HG03432 (cell line): ENCODE results near the gene KAT2B.
A peak's percentile ranks its signal among the peaks of the same experiment; 100 is the strongest.
"Not testable (repeated sequence)": the region's sequence is repeated elsewhere in the genome, so short reads cannot be mapped to it uniquely, and the experiment has no call there.

ENCODE experiments used
- ATAC-seq: cut with Tn5 transposase; IDR thresholded peaks from one replicate; pipeline ENCODE4 v1.9.1; 2021; ENCODE audit warnings: mild to moderate bottlenecking, moderate library complexity; ENCODE audit not compliant: unreplicated experiment

KAT2B gene

DNA sequence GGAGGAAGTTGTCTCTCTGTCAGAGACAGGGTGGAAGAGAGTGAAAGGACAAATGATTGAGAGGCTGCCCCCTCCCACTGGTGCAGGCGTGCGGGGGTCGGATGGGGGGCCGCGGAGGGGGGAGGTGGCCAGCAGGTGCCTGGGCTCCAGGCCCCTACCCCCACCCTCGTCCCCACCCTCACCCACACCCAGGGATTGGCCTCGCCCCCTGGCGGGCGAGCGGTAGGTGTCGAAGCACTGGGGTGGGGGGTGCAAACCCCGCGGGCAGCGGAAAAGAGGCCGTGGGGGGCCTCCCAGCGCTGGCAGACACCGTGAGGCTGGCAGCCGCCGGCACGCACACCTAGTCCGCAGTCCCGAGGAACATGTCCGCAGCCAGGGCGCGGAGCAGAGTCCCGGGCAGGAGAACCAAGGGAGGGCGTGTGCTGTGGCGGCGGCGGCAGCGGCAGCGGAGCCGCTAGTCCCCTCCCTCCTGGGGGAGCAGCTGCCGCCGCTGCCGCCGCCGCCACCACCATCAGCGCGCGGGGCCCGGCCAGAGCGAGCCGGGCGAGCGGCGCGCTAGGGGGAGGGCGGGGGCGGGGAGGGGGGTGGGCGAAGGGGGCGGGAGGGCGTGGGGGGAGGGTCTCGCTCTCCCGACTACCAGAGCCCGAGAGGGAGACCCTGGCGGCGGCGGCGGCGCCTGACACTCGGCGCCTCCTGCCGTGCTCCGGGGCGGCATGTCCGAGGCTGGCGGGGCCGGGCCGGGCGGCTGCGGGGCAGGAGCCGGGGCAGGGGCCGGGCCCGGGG is at the start of gene KAT2B:
TSS of gene KAT2B (plus strand) at position 682 of the 783 bp plus-strand sequence. CDS start at position 714, 32 bp downstream.
- ATAC-seq = peak; percentile 63

- ATAC-seq = no peak
These were observed 45.5 kb upstream of the KAT2B start for GRCh38 chr3:19994796-19995195.

DNA sequence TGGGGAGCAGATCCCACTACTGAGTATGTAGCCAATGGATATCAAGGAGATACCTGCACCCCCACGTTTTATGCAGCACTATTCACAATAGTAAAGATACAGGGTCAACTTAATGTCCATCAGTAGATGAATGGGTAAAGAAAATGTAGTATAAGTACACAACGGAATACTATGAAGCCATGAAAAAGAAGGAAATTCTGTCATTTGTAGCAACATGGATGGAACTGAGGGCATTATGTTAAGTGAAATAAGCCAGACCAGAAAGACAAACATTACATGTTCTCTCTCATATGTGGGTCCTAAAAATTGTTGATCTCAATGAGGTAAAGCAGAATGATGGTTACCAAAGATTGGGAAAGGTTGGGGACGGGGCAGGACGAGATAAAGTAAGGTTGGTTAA is 42.7 kb upstream of the KAT2B start:
- no peak for ATAC-seq

- ATAC-seq = no peak
These were observed 38.3 kb upstream of the KAT2B start for GRCh38 chr3:20001932-20002331.

GRCh38 chr3:20007960-20008359 is 32.3 kb upstream of the KAT2B start:
- no peak for ATAC-seq

- ATAC-seq = no peak
These were observed 31.6 kb upstream of the KAT2B start for GRCh38 chr3:20008646-20009045.

DNA sequence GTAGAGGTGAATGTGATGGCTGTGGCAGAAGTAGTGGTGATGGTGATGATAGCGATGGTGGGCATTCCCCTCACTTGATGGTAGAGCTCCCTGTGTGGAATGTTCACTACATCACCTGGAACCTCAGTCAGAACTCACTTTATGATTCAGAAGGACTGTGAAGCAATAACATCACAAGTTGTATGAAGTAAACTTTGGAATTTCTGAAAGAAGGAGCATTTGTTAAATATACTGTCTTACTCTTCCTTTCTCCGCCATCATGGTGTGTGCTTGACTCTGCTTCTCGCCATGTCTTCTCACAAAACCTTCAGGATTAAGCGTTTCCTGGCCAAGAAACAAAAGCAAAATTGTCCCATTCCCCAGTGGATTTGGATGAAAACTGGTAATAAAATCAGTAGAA is 28.1 kb upstream of the KAT2B start, which contains the start of gene PP2D1:
TSS of gene PP2D1 (minus strand) at position 101 of the 400 bp plus-strand sequence. CDS start 192 bp downstream, outside the sequence.
- no peak for ATAC-seq

DNA sequence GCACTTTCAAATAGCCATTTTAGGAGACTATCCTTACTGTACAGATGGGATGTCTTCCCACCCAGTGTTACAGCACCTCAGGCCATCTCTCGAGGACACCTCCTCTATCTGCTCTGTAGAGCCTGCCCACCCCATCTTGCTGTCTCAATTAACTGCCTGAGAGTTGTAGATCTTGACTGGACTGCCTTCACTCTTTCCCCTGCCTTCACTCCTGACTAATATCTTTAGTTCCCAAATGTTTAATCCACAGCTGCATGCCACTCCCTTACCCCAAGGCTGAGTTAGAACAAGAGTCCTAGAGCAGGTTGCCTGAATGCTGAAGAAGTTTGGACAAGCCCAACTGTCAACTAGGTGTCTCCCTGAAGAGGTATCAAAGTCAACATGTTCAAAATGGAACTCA is 26.9 kb upstream of the KAT2B start:
- no peak for ATAC-seq

DNA sequence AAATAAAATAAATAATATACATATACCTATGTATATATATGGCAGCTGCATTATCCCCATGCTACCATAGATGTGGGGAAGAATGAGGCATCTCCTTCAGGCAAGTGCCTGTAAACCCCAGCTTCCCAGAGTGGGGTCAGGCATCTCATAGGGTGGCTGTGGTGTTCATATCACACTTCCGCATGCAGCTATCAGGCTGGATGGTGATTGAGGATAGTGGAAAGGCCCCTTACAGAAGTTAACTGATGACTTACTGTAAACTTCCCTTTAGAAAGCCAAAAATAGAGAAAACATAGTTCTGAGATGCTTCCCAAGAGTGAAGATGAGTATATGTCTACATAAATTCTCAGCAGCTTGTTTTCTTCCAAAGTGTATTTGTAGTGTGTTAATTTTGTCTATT is 24.7 kb upstream of the KAT2B start:
- no peak for ATAC-seq

GRCh38 chr3:20016076-20016475 is 24.2 kb upstream of the KAT2B start:
- ATAC-seq = not testable (repeated sequence)

DNA sequence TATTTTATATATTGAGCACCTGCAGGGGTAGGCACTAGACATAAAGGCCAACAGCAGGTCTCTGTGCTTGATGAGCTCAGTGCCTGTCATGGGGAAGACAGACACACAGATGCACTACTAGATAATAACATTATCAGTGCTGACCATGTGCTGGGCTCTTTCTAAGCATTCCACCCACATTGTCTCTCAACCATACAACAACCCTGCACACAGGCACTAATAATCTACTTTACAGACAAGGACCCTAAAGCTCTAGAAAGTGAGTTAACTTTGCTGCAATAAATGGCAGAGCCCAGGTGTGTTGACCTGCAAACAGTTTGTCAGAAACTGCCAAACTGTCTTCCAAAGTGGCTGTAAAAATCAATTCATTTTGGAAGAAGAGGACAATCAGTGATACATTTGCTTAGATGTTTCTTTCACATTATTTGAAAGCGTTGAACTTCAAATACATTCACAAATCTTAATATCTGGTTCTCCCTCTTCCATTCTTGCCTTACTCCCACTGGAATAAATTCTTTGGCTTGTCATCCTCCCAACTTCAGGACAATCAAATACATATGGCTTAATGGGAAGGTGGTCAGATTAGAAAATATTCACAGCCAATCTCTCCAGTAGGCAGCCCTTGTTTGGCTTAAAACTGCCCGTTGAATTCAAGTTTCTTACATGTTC is 17.2 kb upstream of the KAT2B start:
- ATAC-seq = no peak

DNA sequence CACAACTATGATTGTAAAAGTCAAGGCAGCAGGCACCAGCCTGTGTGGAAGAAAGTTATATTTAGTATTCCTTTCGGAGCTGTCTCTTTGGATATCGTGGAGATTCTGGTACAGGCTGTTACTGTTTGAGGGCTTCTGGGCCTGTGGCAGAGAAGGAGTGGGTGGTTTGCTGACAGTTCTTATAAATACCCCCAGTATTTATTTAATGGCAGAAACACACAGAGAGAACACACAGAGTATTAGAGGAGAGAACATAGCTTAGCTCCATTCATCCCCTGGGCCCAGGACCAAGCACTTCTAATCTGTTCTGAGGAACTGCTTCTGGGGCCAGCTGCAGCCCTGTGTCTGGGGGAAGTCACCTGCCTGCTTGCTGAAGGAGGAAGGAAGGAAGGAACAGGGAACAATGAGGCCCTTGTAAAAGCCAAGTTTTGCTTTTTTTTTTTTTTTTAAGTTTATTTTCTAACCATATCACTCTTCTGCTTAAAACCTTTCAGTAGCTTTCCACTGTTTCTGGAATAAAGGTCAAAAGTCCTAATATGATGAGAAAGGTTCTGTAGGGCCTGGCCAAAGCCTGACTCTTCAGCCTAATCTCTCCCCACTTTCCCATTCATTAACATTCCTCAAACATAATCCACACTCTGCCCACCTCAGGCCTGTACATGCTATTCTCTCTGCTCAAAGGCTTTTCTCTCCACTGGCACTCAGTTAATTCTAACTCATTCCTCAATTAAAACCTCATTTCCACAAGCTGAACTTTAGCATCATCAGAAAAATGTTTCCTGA is 16.4 kb upstream of the KAT2B start:
- no peak for ATAC-seq

GRCh38 chr3:20027136-20027535 is 13.1 kb upstream of the KAT2B start:
- no peak for ATAC-seq

GRCh38 chr3:20028905-20029331 is 11.3 kb upstream of the KAT2B start:
- no peak for ATAC-seq

DNA sequence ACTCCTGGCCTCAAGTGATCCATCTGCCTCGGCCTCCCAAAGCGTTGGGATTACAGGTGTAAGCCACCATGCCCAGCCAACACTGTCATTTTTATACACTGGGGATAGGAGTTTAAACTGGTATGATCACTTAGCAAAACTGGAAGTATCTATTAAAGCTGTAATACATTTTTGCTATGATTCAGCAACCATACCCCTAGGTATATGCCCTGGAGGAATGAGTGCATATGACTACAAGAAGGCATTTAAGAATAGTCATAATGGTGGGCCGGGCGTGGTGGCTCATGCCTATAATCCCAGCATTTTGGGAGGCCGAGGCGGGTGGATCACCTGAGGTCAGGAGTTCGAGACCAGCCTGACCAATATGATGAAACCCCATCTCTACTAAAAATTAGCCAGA is 8.3 kb upstream of the KAT2B start:
- not testable (repeated sequence) for ATAC-seq

DNA sequence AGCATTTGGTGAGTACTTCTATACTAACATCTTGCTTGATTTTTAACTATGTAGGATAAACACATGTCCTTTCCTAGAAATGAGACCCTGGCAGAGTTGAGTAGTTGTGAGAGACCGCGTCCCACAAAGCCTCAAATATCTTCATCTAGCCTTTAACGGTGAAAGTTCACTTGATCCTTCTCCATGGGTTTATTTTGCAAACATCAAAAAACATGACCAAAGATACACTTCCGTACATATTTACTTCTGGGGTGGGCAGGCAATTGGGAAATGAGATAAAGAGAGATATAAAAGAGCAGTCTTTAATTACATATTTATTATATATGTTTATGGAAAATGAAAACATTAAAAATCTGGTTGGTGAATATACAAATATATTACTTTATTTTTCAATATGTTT is 5.2 kb upstream of the KAT2B start:
- no peak for ATAC-seq

- ATAC-seq = no peak
These were observed 2.8 kb upstream of the KAT2B start for GRCh38 chr3:20037255-20037996.

GRCh38 chr3:20038699-20039465 is 1.4 kb upstream of the KAT2B start:
- no peak for ATAC-seq

DNA sequence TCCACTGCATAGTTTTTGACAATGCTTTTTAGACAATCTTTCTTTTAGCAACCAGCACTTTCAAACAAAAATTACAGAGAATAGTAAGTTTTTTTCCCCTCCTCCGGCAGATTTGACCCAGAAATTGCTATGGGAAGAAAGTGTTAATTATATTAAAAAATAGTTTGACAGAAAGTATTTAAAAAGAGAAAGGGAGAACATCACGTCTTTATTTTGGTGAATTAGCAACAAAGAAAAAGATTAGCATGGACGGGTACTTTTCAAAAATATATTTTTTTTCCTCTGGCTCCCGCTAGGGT is 831 bp upstream of the KAT2B start:
- no peak for ATAC-seq

- peak; percentile 45 for ATAC-seq
These were observed 426 bp downstream of the KAT2B start for GRCh38 chr3:20040548-20041196.
